ENCODE results near the gene CA10. TPM values are rescaled to one million over a fixed set of nuclear protein-coding genes. Genes with fewer than 3 reads are reported as not detected.

CA10 gene
- total RNA-seq, 1 donor from 2014 or later, result not detected

- Mint-ChIP-seq H3K4me1 (ENCODE audit: low read depth) (no peaks in the 10 kb centered on the region), H3K9me3 (ENCODE audit: low read depth) (no peaks in the 10 kb centered on the region), H3K27ac (ENCODE audit: unreplicated experiment) (no peak overlapping the region), H3K4me3 (ENCODE audit: unreplicated experiment) (no peak overlapping the region), H3K36me3 (ENCODE audit: low read depth) (no peaks in the 10 kb centered on the region), H3K27me3 (ENCODE audit: low read depth) (peaks cover 6% of the 10 kb centered on the region)
- TF ChIP-seq CTCF (IDR thresholded peaks at IDR 0.05), result no peak
- DNase-seq (ENCODE audit: low spot score), result no peak
These were observed 498.2 kb downstream of the CA10 start for GRCh38 chr17:51660266-51660665.

GRCh38 chr17:51657224-51657623, 501.3 kb downstream of the CA10 start:
- no peak overlapping the region for H3K27ac Mint-ChIP-seq (ENCODE audit: unreplicated experiment)
- no peaks in the 10 kb centered on the region for H3K36me3 Mint-ChIP-seq (ENCODE audit: low read depth)
- TF ChIP-seq CTCF (IDR thresholded peaks at IDR 0.05), result no peak
- no peaks in the 10 kb centered on the region for H3K9me3 Mint-ChIP-seq (ENCODE audit: low read depth)
- DNase-seq (ENCODE audit: low spot score), result no peak
- no peaks in the 10 kb centered on the region for H3K4me1 Mint-ChIP-seq (ENCODE audit: low read depth)
- peaks cover 6% of the 10 kb centered on the region for H3K27me3 Mint-ChIP-seq (ENCODE audit: low read depth)
- H3K4me3 Mint-ChIP-seq (ENCODE audit: unreplicated experiment), result no peak overlapping the region

GRCh38 chr17:51653878-51654277, 504.6 kb downstream of the CA10 start:
- Mint-ChIP-seq H3K36me3 (ENCODE audit: low read depth) (no peaks in the 10 kb centered on the region), H3K9me3 (ENCODE audit: low read depth) (no peaks in the 10 kb centered on the region), H3K27ac (ENCODE audit: unreplicated experiment) (no peak overlapping the region), H3K4me1 (ENCODE audit: low read depth) (no peaks in the 10 kb centered on the region), H3K27me3 (ENCODE audit: low read depth) (no peaks in the 10 kb centered on the region), H3K4me3 (ENCODE audit: unreplicated experiment) (no peak overlapping the region)
- no peak for DNase-seq (ENCODE audit: low spot score)
- no peak for TF ChIP-seq CTCF (IDR thresholded peaks at IDR 0.05)

GRCh38 chr17:51652529-51652928, 506.0 kb downstream of the CA10 start:
- Mint-ChIP-seq H3K27me3 (ENCODE audit: low read depth) (no peaks in the 10 kb centered on the region), H3K4me3 (ENCODE audit: unreplicated experiment) (no peak overlapping the region), H3K27ac (ENCODE audit: unreplicated experiment) (no peak overlapping the region), H3K4me1 (ENCODE audit: low read depth) (no peaks in the 10 kb centered on the region), H3K9me3 (ENCODE audit: low read depth) (no peaks in the 10 kb centered on the region), H3K36me3 (ENCODE audit: low read depth) (no peaks in the 10 kb centered on the region)
- no peak for TF ChIP-seq CTCF (IDR thresholded peaks at IDR 0.05)
- no peak for DNase-seq (ENCODE audit: low spot score)

GRCh38 chr17:51651513-51652298, 506.8 kb downstream of the CA10 start:
- H3K27ac Mint-ChIP-seq (ENCODE audit: unreplicated experiment), result no peak overlapping the region

More at GRCh38 chr17:51651513-51652298, 506.8 kb downstream of the CA10 start:
- Mint-ChIP-seq H3K4me3 (ENCODE audit: unreplicated experiment) (no peak overlapping the region), H3K4me1 (ENCODE audit: low read depth) (no peaks in the 10 kb centered on the region), H3K36me3 (ENCODE audit: low read depth) (no peaks in the 10 kb centered on the region), H3K9me3 (ENCODE audit: low read depth) (no peaks in the 10 kb centered on the region), H3K27me3 (ENCODE audit: low read depth) (no peaks in the 10 kb centered on the region)
- DNase-seq (ENCODE audit: low spot score), result no peak
- no peak for TF ChIP-seq CTCF (IDR thresholded peaks at IDR 0.05)

Measured in chondrocyte (in vitro differentiated cells).